Activated T-cell treated with anti-CD3 and anti-CD28 coated beads, Interleukin-2, amount 50 U/mL, for 72 hours (primary cell): ENCODE data around the gene TMCO2. TPM values are rescaled to one million over a fixed set of nuclear protein-coding genes. Genes with fewer than 3 reads are reported as not detected.

ENCODE experiments used
- ATAC-seq, 2 donors: fragments of 150-1000 bp; cut with Tn5 transposase; replicated peaks in 1 of 2; 2 replicates each; pipeline ENCODE4 v1.10.0; 2021; ENCODE audit warnings: moderate library complexity in 2 of 2, mild to moderate bottlenecking in 1 of 2
- DNase-seq, 2 donors: peaks; one replicate each; pipeline ENCODE4 v3.0.0; 2021 to 2022; ENCODE audit warnings: mixed read lengths in 1 of 2
- H3K27ac Mint-ChIP-seq: one replicate; pipeline ENCODE4 v1.8.0; 2022; ENCODE audit warnings: mild to moderate bottlenecking, moderate library complexity, mixed read lengths
- H3K27me3 Mint-ChIP-seq: one replicate; pipeline ENCODE4 v1.8.0; 2022; ENCODE audit warnings: low read depth, mixed read lengths
- H3K36me3 Mint-ChIP-seq, 2 donors: one replicate each; pipeline ENCODE4 v1.8.0; 2022; ENCODE audit warnings: mixed read lengths in 2 of 2, mild to moderate bottlenecking in 1 of 2; ENCODE audit not compliant: insufficient read depth in 2 of 2
- H3K4me1 Mint-ChIP-seq: one replicate; pipeline ENCODE4 v1.8.0; 2022; ENCODE audit warnings: low read depth, mixed read lengths
- H3K4me3 Mint-ChIP-seq, 2 donors: one replicate each; pipeline ENCODE4 v1.8.0; 2022; ENCODE audit warnings: mild to moderate bottlenecking in 2 of 2, mixed read lengths in 2 of 2, moderate library complexity in 2 of 2
- H3K9me3 Mint-ChIP-seq, 2 donors: one replicate each; pipeline ENCODE4 v1.8.0; 2022; ENCODE audit warnings: mixed read lengths in 2 of 2
- total RNA-seq, 2 donors: library from RNA; stranded (reverse); gene quantifications; one replicate each; pipeline ENCODE4 v1.2.3, GENCODE V29; 2022

The TMCO2 gene
- total RNA-seq, 2 donors from 2014 or later: 0.82 to 1.2 TPM

DNA sequence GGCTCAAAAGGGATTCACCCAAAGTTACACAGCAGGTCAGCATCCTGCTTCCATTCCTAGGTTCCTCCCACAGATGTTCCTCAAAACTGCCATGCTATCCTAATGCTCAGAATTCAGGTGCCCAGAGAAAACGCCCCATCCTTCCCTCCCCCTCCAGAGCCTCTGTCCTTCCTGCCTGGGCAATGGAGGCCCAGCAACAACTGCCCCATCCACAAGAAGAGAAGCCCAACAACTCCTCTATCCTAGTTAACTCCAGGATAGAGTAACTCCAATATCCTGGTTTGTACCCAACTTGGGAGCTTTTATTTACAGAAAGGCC, 52.5 kb downstream of the TMCO2 start:
- DNase-seq (no peak), ATAC-seq (no peak)
- H3K27me3 Mint-ChIP-seq: no peaks in the 10 kb centered on the region
- H3K27ac Mint-ChIP-seq: no peak overlapping the region
- H3K4me3 Mint-ChIP-seq: no peak overlapping the region
- peaks cover 0 to 2% of the 10 kb centered on the region in 2 donors for H3K36me3 Mint-ChIP-seq
- H3K9me3 Mint-ChIP-seq: no peaks in the 10 kb centered on the region
- no peaks in the 10 kb centered on the region for H3K4me1 Mint-ChIP-seq

DNA sequence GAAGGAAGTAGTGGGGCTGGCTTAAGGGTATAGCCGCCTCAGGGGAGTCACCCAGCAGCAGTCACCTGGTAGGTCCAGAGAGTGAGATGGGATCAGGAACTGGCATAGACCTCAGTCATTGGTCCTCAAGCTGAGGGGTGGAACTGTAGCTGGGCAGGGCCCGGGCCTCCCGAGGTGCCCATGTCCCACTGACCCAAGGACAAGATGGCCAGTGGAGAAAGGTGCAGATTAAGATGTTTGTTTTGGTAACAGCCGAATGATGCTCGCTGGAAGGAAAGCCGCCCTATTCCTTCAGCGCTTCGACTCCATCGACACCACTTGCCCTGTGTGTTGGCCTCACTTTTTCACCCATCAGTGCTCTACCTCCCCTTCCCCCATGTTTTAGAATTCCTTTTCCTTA, 52.9 kb downstream of the TMCO2 start:
- H3K27ac Mint-ChIP-seq: no peak overlapping the region

DNA sequence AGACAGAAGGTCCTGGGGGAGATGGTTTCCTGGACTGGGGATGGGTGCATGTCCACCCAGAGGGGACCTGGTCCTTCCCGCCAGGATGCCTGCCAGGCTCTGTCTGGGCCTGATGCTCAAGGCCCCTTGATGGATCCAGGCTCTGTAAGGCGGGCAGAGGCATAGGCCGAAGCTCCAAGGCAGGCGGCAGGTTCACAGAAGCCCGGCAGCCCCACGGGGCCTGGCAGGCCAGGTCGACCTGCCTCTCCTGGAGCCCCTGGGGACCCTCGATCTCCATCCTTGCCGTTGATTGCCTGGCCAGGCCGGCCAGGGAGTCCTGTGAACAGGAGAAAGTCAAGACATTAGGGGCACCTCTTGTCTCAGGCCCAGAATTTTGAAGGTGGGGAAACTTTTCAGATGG, 53.3 kb downstream of the TMCO2 start:
- Mint-ChIP-seq H3K27me3 (no peaks in the 10 kb centered on the region), H3K4me1 (no peaks in the 10 kb centered on the region), H3K4me3 (no peak overlapping the region), H3K9me3 (no peaks in the 10 kb centered on the region), H3K36me3 (no peaks in the 10 kb centered on the region), H3K27ac (no peak overlapping the region)
- no peak for DNase-seq
- no peak for ATAC-seq

More for the DNA sequence above, 52.9 kb downstream of the TMCO2 start:
- H3K27me3 Mint-ChIP-seq: no peaks in the 10 kb centered on the region
- no peaks in the 10 kb centered on the region for H3K4me1 Mint-ChIP-seq
- H3K4me3 Mint-ChIP-seq: no peak overlapping the region
- ATAC-seq: no peak
- no peaks in the 10 kb centered on the region for H3K36me3 Mint-ChIP-seq
- no peak for DNase-seq
- H3K9me3 Mint-ChIP-seq: no peaks in the 10 kb centered on the region

Other genes starting within 250 kb of the TMCO2 start
- gene CAP1, start 207.2 kb upstream of the TMCO2 start, total RNA-seq: 100 to 1,000 TPM; 401 to 411 TPM
- gene PPT1, start 150.7 kb upstream of the TMCO2 start, total RNA-seq: 10 to 100 TPM; 52.6 to 53.2 TPM
- gene RLF, start 86.5 kb upstream of the TMCO2 start, total RNA-seq: 10 to 100 TPM; 16.8 to 21.2 TPM
- gene ZMPSTE24, start 10.3 kb downstream of the TMCO2 start, total RNA-seq: 10 to 100 TPM; 32.7 to 36.8 TPM
- 10 to 100 TPM; 27.4 to 36.3 TPM for gene COL9A2, start 69.3 kb downstream of the TMCO2 start, total RNA-seq
- gene SMAP2, start 125.8 kb downstream of the TMCO2 start, total RNA-seq: 100 to 1,000 TPM; 487 to 586 TPM
- gene ZFP69B, start 202.5 kb downstream of the TMCO2 start, total RNA-seq: 1 to 10 TPM; 7.4 to 7.9 TPM
- gene ZFP69, start 229.4 kb downstream of the TMCO2 start, total RNA-seq: 1 to 10 TPM; 4.0 to 8.4 TPM